Measurements from ENCODE around the gene PREX1.

The PREX1 gene

DNA sequence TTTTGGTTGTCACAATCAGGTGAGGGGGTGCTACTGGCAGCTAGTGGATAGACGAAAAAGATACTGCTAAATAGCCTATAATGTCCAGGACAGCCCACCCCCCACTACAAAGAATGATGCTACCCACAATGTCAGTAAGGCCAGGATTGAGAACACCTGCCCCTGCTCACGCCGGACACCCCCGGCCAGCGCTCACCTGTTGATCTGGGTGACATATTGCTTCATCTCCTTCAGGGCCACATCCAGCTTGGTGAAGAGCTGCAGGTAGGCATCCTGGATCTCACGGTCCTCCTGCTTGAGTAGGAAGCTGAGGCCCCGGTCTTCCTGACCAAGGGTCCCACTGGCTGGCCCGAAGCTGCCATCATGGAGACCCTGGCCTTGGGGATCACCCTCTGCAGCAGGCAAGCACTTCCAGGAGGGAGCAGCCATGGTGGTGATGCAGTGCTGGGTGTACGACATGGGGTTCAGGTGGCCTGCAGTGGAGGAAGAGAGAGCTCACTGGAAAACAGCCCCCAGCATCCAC, 178.6 kb downstream of the PREX1 start:
- no peak for FAIRE-seq

DNA sequence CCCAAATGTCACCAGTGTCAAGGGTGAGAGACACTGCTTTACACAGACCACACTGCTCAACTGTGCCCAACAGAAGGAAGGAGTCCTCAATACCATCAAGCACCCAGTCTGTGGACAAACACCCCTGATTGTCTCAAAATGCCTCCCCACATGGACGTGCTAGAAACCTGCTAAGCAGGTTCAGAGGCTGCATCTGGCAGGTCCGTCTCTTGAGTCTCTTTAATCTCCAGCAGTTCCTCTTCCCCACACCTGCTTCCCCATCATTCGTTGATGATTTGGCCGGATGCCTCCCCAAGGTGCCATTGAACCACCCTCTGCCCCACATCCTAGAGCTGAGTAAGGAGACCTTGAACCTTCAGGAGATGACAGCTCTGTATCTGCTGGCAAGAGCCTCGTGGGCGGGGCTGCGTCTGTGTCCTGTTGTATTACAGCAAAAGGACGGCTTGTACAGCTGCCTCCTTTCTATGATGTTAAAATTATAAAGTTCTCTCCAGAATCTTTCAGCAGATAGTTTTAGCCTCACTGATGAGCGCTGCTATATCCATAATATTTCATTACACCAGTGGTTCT, 179.2 kb downstream of the PREX1 start:
- no peak for FAIRE-seq

DNA sequence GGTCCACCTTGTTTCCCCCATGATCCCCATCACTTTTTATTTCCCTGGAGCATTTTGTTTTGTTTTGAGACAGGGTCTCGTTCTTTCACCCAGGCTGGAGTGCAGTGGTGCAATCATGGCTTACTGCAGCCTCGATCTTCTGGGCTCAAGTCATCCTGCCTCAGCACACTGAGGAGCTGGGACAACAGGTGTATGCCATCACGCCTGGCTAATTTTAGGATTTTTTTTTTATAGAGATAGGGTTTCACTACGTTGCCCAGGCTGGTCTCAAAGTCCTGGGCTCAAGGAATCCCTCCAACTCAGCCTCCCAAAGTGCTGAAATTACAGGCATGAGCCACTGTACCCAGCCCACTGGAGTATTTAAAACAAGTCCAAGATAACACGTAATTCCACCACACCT, 179.9 kb downstream of the PREX1 start:
- no peak for FAIRE-seq

DNA sequence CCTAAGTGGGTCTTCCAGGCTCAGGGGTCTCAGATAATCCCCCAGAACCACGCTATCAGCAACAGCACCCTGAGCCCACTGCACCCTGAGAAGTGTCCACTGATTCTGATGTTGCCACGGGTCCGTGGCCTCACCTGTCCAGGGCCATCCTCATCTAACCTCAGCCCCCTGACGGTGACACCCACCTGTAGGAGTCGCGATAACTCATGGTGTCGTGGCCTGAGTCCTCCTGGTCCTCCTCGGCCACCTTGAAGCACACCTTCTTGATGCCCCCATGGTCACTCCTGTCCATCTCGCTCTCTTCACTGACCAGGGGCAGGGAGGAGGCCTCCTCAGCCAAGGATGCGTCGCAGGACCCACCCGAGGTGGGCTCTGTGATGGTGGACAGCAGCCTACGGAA, 182.1 kb downstream of the PREX1 start:
- no peak for FAIRE-seq

DNA sequence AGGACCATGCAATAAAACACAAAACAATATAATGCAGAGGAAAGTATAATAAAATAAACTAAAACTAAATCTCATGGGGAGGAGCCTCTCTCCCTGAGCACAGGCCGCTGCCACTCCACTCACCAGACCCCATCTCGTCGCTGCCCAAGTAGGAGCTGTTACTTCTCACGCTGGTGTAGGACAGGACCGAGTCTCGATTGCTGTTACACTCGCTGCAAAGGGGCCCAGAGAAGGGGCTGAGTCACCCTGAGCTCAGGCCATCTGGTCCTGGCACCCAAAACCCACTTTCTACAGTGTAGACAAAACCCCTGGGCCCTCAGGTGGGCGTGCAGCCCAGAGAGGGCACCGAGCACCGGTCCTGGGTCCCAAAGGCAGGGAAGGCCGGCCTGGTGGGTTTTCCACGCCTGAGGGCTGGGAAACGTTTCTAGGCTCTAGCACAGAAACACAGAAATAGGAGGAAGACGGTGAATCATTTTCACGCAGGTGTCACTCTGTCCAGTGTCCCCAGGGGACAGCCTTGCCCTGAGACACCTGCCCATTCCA, 183.4 kb downstream of the PREX1 start:
- FAIRE-seq: no peak

DNA sequence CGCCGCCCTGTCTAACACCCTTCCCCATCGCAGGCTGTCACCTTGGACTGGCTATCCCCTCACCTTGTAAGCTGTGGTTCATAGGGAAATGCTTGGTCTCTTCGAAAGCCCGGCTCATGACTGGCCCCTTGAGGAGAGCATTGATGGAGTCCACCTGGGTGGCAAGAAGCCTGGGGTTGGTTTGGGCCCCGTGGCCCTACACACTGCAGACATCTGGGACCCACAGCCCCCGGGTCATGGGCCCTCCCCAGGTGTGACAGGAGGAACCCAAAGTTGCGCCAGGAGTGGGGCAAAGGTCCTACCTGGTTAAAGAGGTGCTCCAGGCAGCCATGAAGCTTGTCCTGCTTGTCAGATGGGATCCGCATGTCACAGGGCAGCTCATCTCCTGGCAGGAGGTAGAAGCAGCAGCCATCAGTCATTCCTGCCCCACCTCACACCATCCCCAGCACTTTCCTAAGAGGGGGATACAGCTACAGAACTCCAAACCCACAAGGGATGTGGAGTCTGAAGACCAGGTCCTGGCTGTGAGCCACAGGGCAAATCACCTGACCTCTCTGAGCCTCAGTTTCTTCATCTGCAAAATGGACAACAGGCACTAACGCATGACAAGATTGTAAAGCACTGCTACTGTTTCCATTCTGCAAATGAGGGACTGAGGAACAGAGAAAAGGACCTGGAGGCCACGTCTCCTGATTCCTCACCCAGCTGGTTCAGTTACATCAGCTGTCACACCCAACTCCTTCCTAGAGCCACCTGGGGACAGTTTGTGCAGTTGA, 185.5 kb downstream of the PREX1 start:
- FAIRE-seq: no peak

DNA sequence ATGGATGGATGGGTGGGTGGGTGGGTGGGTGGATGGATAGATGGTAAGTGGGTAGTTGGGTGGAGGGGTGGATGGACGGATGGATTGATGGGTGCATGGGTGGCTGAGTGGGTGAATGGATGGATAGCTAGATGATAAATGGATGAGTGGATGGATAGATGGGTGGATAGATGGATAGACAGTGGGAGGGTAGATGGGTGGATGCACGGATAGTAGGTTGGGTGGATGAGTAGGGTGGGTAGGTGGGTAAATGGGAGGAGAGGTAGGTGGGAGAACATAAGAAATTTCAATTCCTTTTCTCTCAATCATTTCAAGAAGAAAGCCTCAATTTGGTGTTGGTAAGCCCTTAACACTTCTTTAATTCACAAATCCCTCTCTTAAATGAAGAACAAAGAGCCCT, 186.9 kb downstream of the PREX1 start:
- no peak for FAIRE-seq

DNA sequence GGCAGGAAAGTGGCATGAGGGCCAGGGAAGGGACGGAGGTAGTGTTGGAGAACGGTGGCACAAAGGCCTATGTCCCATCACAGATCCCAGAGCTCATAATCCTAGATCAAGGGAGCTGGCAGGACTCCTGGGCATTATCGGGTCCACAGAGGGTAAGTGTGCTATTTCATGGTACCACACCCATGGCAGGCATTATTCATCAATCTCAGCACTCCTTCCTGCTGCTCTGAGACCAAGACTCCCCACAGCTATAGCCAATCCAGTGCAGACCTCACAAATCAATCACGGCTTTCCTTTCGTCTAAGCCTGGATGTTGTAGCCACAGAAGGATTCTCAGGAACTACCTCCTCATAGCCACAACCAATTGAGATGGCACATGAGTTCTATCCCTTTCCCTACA, 187.9 kb downstream of the PREX1 start:
- no peak for FAIRE-seq

DNA sequence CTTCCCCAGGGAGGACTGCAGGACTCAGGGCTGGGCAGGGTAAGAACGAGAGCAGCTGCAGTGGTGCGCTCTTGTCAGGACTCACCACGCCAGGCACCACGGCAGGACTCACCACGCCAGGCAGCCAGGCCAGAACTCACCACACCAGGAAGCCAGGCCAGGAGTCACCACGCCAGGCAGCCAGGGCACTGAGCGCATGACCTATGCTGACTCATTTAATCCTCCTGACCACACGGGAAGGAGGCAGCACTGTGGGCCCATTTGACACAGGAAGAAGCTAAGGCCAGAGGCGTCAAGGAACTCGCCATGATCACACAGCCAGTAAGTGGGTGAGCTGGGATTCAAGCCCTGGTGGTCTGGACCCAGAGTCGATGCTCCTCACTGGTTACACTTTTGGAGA, 189.3 kb downstream of the PREX1 start:
- no peak for FAIRE-seq

DNA sequence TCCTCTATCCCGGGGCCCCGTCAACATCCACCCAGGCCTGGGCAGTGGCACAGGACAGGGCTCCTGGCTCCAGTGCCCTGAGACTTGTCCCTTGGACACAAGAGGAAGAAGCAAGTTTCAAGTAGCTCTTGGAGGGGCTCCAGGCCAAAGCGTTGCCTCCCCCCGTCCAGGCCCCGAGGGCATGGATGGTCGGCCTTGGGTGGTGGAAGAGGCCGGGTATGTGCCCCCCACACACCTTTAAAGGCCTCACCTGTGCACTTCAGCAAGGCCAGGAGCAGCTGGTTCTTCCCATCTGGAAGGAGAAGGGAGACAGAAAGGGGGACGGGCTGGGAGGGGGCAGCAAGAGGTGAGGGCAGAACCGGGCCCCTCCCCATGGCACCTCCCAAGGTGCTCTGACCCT, 190.3 kb downstream of the PREX1 start:
- no peak for FAIRE-seq

DNA sequence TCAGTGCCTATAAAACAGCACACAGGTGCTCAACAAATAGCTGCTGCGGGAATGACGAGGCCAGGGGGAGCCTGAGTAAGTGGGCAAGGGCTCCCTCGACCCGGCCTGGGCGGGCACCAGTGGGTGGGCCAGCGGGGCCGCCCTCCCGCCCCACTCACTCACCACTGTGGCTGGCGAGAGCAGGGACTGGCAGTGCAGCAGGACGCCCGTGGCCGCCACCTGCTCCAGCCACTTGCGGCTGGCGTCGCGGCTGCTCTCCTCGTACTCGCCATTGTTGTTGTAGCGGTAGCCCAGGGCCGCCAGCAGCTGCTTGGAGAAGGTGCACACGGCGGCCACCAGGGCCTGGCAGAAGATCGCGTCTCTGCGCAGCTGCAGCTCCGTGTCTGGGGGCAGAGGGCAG, 191.5 kb downstream of the PREX1 start:
- FAIRE-seq: no peak

DNA sequence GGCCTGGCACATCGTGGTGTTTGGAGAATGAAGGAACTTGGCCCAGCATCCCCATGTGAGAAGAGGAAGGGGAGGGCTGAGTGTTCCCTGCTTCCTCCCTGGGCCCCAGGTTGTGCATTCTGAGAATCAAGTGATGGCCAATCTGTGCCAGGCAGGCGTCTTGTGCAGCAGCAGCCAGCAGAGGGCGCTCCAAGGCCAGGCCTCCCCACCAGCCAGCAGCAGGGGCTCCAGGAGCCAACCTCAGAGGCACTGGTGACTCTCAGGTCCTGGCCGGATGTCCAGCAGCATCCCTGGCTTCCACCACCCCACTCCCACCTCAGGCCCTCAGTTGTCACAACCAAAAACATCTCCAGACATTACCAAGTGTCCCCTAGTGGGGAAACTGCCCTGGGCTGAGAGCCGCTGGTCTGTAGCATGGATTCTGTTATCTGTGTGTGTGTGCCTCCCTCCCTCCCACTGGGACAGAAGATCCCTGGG, 192.0 kb downstream of the PREX1 start:
- FAIRE-seq: no peak

DNA sequence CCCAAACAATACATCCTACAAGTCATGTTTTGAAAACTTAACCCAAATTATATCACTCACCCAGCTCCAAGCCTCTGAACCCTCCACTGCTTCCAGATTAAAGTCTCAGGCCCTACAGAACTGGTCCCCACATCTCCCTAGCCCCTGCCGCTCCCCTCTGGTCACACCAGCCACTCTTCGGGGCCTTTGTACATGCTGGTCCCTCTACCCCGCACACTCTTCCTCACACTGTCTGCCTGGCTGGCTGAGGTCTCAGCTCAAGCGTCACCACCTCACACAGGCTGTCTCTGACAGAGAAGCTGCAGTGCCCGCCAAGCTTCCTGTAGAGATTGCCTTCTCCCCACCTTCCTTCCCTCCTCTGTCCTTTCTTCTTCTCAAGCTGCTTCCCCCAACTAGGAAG, 192.4 kb downstream of the PREX1 start:
- FAIRE-seq: no peak

DNA sequence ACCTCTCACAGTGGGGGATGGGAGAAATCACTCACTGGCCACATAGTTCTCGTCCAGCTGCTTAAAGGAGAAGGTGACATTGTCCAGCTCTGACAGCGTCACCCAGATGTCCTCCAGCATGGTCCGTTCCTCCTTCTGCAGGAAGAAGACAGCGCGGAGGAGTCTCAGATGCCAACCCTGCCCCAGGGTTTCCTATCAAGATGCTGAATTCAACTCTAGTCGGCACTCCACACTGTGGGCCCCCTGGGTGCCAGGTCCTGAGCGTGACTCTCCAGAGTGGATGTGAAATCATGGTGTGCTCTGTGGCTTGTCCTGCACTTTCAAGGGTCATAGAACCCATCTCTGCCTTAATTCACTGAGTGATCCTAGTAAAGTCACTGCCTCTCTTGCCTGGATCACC, 193.2 kb downstream of the PREX1 start:
- no peak for FAIRE-seq

DNA sequence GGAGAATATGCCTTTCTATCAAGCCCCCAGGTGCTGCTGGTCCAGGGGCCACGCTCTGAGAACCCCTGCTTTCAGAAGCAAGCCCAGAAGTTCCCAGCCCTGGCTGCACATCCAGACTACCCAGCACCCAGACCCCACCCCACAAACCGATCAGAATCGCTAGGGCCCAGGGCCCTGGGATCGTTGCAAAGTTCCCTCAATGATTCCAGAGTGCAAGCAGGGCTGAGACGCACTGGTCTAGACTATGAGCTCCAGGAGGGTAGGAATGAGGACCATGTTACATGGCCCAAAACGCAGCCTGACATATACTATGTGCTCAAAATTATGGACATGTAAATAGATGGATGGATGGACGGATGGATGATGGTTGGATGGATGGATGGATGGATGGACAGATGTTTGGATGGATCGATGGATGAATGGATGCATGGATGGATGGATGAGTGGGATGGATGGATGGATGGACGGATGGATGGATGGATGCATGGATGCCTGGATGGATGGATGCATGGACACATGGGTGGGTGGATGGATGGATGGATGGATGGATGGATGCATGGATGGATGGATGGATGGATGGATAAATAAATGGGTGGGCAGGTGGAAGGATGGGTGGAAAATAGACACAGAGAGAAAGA, 194.1 kb downstream of the PREX1 start:
- no peak for FAIRE-seq

DNA sequence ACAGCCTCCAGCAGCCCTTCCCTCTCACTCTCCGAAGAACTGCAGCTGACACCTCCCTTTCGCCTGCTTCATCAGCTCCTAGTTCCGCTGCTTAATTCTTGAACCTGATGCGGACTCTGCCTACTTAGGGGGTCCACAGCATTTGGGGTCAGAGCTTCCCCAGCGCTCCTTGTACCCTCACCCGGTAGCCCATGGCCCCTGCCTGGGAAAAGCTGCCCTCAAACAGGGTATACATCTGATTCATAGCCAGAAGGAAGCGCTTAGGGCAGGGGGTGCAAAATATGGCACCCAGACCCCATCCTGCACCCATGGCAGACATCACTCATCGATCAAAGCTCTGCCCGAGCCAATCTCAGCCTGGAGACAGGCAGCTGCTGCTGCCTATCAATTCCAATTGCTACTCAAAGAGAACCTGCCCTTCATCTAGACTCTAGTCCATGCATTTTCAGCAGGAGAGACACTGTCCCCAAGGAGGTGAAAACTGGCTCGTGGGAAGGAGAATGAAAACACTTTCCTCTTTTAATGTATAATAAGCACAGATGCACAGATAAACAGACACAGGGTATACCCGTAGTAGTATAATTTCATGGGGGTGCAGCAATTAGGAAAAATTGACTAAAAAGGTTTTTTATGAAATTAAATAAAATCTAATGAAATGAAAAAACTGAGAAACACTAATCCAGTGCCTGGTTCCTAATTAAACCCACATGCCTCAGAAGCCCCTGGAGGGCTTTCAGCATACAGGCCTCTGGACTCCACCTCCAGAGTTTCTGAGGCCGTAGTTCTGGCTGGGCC, 194.8 kb downstream of the PREX1 start:
- FAIRE-seq: no peak

DNA sequence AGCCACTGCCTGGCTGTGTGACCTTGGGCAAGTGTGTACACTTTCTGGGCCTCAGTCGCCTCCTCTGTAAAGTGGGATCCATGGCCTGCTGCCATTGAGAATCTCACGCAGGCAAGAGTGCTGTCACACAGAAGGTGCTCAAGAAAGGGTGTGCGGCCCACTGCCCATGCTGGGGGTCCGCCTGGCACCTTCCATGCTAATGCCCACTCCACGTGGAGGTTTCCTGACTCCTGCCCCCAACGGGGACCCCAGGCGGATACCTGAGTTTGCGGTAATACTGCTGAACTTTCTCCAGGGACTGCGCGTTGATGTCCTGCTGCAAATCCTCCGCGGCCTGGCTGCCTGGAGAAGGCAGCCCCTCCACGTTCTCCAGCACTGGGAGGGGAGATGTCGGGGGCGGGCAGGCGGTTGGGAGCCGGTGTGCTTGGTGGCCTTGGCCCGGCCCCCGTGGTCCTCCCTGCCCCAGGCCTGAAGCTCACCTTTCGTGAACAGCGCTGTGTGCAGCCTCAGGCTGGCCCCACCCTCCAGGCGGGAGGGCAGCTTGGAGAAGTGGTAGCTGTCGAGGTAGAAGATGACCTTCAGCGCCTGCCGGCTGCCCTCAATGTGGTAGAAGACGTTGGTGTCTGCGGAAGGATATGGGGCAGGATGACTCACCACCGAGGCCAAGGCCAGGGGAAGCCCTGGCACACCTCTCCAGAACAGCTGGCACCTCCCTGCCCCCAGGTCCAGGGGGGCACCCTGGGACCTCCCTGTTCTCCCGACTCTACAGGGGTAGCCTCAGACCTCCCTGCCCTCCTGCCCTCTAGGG, 195.6 kb downstream of the PREX1 start:
- FAIRE-seq: no peak

DNA sequence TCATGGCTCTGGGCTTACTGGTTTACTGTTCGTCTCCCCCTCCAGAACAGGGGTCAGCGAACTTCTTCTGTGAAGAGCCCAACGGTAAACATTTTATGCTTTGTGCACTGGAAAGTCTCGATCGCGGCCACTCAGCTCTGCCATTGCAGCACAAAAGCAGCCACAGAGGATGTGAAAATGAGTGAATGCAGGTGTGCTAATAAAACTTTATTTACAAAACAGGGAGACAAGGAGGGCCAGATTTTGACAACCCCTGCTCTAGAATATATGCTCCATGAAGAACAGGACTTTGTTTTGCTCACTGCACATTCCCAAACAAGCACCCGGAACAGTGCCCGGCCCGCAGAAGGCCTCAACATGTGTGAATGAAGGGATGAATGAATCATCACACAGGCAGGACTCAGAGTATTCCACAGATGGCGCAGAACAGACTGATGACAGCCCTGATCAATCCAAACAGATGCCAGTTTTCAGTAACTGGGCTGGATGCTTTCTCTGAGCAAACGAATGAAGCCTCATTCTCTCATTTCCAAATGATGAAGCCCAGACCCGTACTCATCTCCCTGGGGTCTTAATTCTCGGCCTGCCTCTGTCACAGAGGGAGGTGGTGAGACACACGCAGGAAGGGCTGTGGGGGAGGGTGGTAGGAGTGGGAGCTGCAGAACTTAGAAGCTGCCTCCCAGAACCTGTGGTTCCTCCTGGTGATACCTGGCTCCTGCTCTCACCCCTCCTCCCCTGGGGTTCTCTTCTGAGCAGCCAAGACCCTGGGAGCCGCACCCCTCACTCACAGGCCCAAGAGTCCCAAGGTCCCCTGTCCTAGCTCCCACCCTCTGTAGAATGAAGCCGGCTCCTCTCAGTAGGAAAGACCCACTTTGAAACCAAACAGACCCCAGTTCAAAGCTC, 196.4 kb downstream of the PREX1 start:
- FAIRE-seq: no peak

DNA sequence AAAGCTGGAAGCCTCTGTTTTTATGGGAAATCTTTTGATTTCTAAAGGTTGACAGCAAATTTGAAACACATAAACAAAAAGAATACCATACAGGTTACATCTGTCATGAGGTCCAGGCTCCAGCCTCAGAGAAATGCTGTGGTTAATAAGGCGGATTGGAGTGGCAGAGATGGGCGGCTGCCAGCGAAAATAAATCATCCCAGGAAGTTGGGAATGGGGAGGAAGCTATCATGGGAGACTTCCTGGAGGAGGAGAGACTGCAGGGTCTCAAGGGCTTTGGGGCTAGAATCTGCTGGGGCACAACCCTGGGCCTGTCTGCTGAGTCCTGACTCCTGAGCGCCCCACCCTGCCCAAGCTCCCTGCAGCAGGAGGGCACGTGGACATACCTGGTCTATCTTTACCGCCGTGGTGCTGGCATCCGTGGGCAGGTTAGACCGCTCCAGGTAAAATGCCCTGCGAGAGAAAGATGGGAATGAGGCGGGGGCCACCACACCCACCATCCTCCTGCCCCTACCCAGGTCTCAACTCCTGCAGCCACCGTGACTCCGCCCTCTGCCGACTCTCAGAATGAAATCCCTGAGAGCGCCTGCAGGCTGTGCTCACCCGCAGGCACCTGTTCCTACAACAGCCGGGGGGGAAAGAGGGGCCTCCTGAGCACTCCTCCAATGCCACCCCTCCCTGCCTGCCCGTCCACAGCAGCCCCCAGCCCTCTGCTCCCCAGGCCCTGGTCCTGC, 197.3 kb downstream of the PREX1 start:
- FAIRE-seq: no peak

DNA sequence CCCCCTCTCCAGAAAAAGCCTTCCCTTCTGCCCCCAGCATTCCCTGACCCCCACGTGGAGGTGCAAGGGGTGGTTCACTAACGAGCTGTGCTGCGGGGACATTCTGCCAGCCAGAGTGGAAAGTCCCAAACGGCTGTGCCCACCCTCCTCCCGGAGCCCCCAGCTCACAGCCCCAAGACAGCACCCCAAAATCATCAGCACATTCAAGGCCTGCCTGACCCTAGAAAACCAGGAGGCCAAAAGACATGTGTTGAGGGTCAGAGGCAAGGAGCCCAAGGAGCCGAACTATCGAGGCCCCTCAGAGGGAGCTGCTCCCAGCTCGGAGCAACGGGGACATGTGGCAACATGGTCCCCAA, 197.9 kb downstream of the PREX1 start:
- FAIRE-seq: no peak
